Neutrophil (primary cell): ENCODE measurements around the gene RGSL1.

ENCODE experiments used
- H3K27ac ChIP-seq: fragments of 200-600 bp; sonication (generic); 2 replicates; pipeline ENCODE4 v1.5.1; 2016; ENCODE audit warnings: mild to moderate bottlenecking, moderate library complexity
- H3K27me3 ChIP-seq: fragments of 200-600 bp; sonication (generic); 2 replicates; pipeline ENCODE4 v1.6.0; 2016; ENCODE audit warnings: mild to moderate bottlenecking
- H3K36me3 ChIP-seq: fragments of 200-600 bp; sonication (generic); 2 replicates; pipeline ENCODE4 v1.5.1; 2017
- H3K4me1 ChIP-seq, 2 experiments: fragments of 200-600 bp in 1 of 2; sonication (generic) in 1 of 2; 1 replicate in 1 of 2; 2 replicates in 1 of 2; pipeline versions ENCODE4 v1.5.1 to v1.6.1; 2013 to 2016; ENCODE audit warnings: low read depth in 1 of 2, low read length in 1 of 2, mild to moderate bottlenecking in 1 of 2, moderate library complexity in 1 of 2; ENCODE audit not compliant: control insufficient read depth in 1 of 2, insufficient read depth in 1 of 2
- H3K4me3 ChIP-seq, 2 experiments: fragments of 200-600 bp in 1 of 2; sonication (generic) in 1 of 2; 1 replicate in 1 of 2; 2 replicates in 1 of 2; pipeline ENCODE4 v1.5.1; 2013 to 2016; ENCODE audit warnings: low read depth in 1 of 2, low read length in 1 of 2, mild to moderate bottlenecking in 1 of 2, moderate library complexity in 1 of 2
- H3K9me3 ChIP-seq: fragments of 200-600 bp; sonication (generic); 2 replicates; pipeline ENCODE4 v1.5.1; 2016
- CTCF ChIP-seq: fragments of 200-600 bp; sonication (generic); IDR thresholded peaks from 2 replicates; pipeline ENCODE4 v1.5.1; 2016; ENCODE audit warnings: antibody characterized with exemption

RGSL1 gene

GRCh38 chr1:182450087-182450486 lies at the start of gene RGSL1:
TSS of gene RGSL1 (plus strand) at chr1:182450146. CDS start at chr1:182450166, 20 bp downstream.
- Histone ChIP-seq H3K4me3 (no peak within 1 kb of the TSS), H3K27me3 (no peaks in the 10 kb centered on the region), H3K36me3 (no peaks in the 10 kb centered on the region), H3K4me1 (peaks cover 5 to 10% of the 10 kb centered on the region in 2 experiments), H3K27ac (no peak within 1 kb of the TSS), H3K9me3 (no peaks in the 10 kb centered on the region)
- TF ChIP-seq CTCF: no peak

- Histone ChIP-seq H3K36me3 (no peaks in the 10 kb centered on the region), H3K4me1 (peaks cover 31% of the 10 kb centered on the region in 2 experiments)
- TF ChIP-seq CTCF: no peak
Measured at GRCh38 chr1:182400567-182400966, 49.4 kb upstream of the RGSL1 start, which contains the start of gene TEDDM1. TSS of gene TEDDM1 (minus strand) at chr1:182400667. CDS start at chr1:182400485, 182 bp downstream.

GRCh38 chr1:182404781-182405180 lies 45.2 kb upstream of the RGSL1 start:
- Histone ChIP-seq H3K27ac (no peak overlapping the region), H3K27me3 (peaks cover 9% of the 10 kb centered on the region), H3K4me1 (no peaks in the 10 kb centered on the region), H3K36me3 (no peaks in the 10 kb centered on the region), H3K4me3 (no peak overlapping the region), H3K9me3 (no peaks in the 10 kb centered on the region)
- TF ChIP-seq CTCF: no peak

More at GRCh38 chr1:182400567-182400966, 49.4 kb upstream of the RGSL1 start, which contains the start of gene TEDDM1:
- Histone ChIP-seq H3K9me3 (no peaks in the 10 kb centered on the region), H3K27ac (no peak within 1 kb of the TSS), H3K27me3 (no peaks in the 10 kb centered on the region), H3K4me3 (no peak within 1 kb of the TSS)

GRCh38 chr1:182405578-182405977 lies 44.4 kb upstream of the RGSL1 start:
- Histone ChIP-seq H3K27me3 (peaks cover 9% of the 10 kb centered on the region), H3K27ac (no peak overlapping the region), H3K36me3 (no peaks in the 10 kb centered on the region), H3K9me3 (no peaks in the 10 kb centered on the region), H3K4me1 (no peaks in the 10 kb centered on the region), H3K4me3 (no peak overlapping the region)
- TF ChIP-seq CTCF: no peak

- no peak for TF ChIP-seq CTCF
- Histone ChIP-seq H3K9me3 (no peaks in the 10 kb centered on the region), H3K27me3 (peaks cover 9% of the 10 kb centered on the region), H3K36me3 (no peaks in the 10 kb centered on the region), H3K4me3 (no peak overlapping the region), H3K27ac (no peak overlapping the region), H3K4me1 (no peaks in the 10 kb centered on the region)
Measured at GRCh38 chr1:182406012-182406411, 43.9 kb upstream of the RGSL1 start.

GRCh38 chr1:182407724-182408123 lies 42.2 kb upstream of the RGSL1 start:
- TF ChIP-seq CTCF: no peak

More at GRCh38 chr1:182407724-182408123, 42.2 kb upstream of the RGSL1 start:
- H3K4me1 ChIP-seq: no peaks in the 10 kb centered on the region
- peaks cover 9% of the 10 kb centered on the region for H3K27me3 ChIP-seq
- no peaks in the 10 kb centered on the region for H3K9me3 ChIP-seq
- H3K27ac ChIP-seq: no peak overlapping the region
- no peaks in the 10 kb centered on the region for H3K36me3 ChIP-seq
- H3K4me3 ChIP-seq: no peak overlapping the region
